Cardiac fibroblast (primary cell): ENCODE data around the gene PPRC1.
A peak's percentile ranks its signal among the peaks of the same experiment; 100 is the strongest.

Experiments
- DNase-seq, 2 donors: peaks; one replicate each; pipeline versions ENCODE4 v3.0.0 to v3.0.0-alpha.2; 2010; ENCODE audit warnings: low read depth in 2 of 2
- H3K4me3 ChIP-seq, 2 donors: replicated peaks in 1 of 2; 1 replicate in 1 of 2; 2 replicates in 1 of 2; pipeline ENCODE4 v1.5.1; 2011; ENCODE audit warnings: low read depth in 2 of 2, low read length in 2 of 2, mild to moderate bottlenecking in 2 of 2, moderate library complexity in 1 of 2
- CTCF ChIP-seq: IDR thresholded peaks from one replicate; pipeline ENCODE4 v1.5.1; 2011; ENCODE audit warnings: low read depth, mild to moderate bottlenecking, low read length, inconsistent platforms

The PPRC1 gene

GRCh38 chr10:102132563-102133372, at the start of gene PPRC1:
Gene PPRC1 (plus strand): TSS chr10:102133040. CDS start chr10:102133069, 29 bp downstream.
- peak; percentile 99 to 100 for DNase-seq
- TF ChIP-seq CTCF, result peak; percentile 85
- H3K4me3 ChIP-seq, result peak within 1 kb of the TSS; percentile 99 to 100

- no peak overlapping the region for H3K4me3 ChIP-seq
- no peak for TF ChIP-seq CTCF
- DNase-seq, result no peak
Measured at GRCh38 chr10:102083541-102083940, 49.3 kb upstream of the PPRC1 start.

GRCh38 chr10:102085336-102085735, 47.5 kb upstream of the PPRC1 start:
- DNase-seq, result no peak
- TF ChIP-seq CTCF, result no peak
- no peak overlapping the region for H3K4me3 ChIP-seq

GRCh38 chr10:102086196-102086595, 46.6 kb upstream of the PPRC1 start:
- H3K4me3 ChIP-seq, result no peak overlapping the region
- TF ChIP-seq CTCF, result no peak
- no peak for DNase-seq

- TF ChIP-seq CTCF, result no peak
- DNase-seq, result peak in 1 of 2 donors; percentile 28
- H3K4me3 ChIP-seq, result no peak overlapping the region
Measured at GRCh38 chr10:102090772-102091171, 42.1 kb upstream of the PPRC1 start.

- no peak for TF ChIP-seq CTCF
- no peak overlapping the region for H3K4me3 ChIP-seq
- DNase-seq, result no peak
Measured at GRCh38 chr10:102096449-102096848, 36.4 kb upstream of the PPRC1 start.
